HG02884 (cell line): ENCODE results near the gene GPLD1.
"Not testable (repeated sequence)": the region's sequence is repeated elsewhere in the genome, so short reads cannot be mapped to it uniquely, and the experiment has no call there.

Experiments used
- ATAC-seq: cut with Tn5 transposase; IDR thresholded peaks from one replicate; pipeline ENCODE4 v1.9.1; 2021; ENCODE audit warnings: mild to moderate bottlenecking, moderate library complexity; ENCODE audit not compliant: unreplicated experiment

GPLD1 gene

GRCh38 chr6:24384369-24385130 is 104.8 kb downstream of the GPLD1 start:
- ATAC-seq: not testable (repeated sequence)

- ATAC-seq: not testable (repeated sequence)
These were observed 106.4 kb downstream of the GPLD1 start for GRCh38 chr6:24382891-24383494.

DNA sequence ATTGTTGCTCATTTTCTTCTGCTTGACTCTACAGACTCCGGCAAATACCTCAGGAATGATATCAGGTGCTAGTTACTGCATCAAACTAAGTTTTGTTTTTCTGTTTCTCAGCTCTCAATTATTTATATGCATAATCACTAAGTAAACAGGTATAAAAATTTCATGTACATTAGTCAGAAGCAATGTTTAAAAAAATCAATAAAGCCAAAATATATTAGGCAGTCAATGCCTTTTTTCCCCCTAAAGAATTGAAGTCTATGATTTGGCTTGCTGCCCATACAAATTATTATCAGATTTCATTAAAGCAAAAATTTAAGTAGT is 107.2 kb downstream of the GPLD1 start:
- ATAC-seq: no peak

GRCh38 chr6:24381476-24382219 is 107.7 kb downstream of the GPLD1 start:
- no peak for ATAC-seq

DNA sequence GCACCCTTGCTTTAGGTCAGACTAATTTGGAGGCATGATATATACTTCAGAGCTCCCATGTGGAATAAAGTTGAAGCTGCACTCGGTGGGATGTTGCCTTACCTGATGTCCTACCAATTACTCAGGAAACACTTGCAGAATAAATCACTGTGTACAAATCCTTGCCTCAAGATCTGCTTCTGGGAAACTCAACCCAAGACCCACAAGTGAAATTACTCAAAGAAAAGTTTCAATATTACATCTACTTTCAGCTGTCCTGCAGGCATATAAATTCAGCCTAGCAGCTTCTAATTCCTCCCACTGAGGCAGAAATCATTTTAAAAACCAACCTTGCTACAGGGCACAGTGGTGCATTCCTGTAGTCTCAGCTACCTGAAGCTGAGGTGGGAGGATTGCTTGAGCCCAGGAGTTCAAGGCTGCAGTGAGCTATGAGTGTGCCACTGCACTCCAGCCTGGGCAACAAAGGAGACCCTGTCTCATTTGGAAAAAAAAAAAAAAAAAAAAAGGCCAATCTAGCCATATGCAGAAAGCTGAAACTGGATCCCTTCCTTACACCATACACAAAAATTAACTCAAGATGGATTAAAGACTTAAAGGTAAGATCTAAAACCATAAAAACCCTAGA is 110.8 kb downstream of the GPLD1 start:
- no peak for ATAC-seq
